Astrocyte (in vitro differentiated cells and primary cell): ENCODE measurements around the gene SARNP.

Source experiments
- EZH2 ChIP-seq: IDR thresholded peaks from 2 replicates; pipeline ENCODE4 v1.6.1; 2012; ENCODE audit warnings: mild to moderate bottlenecking, low read length, inconsistent platforms; ENCODE audit not compliant: insufficient read depth
- TF ChIP-seq, protein P1 (sequence below): IDR thresholded peaks from 2 replicates; pipeline ENCODE4 v1.5.1; 2011; ENCODE audit warnings: low read depth, mild to moderate bottlenecking, inconsistent platforms, low read length, moderate library complexity; ENCODE audit not compliant: insufficient read depth

DNA sequence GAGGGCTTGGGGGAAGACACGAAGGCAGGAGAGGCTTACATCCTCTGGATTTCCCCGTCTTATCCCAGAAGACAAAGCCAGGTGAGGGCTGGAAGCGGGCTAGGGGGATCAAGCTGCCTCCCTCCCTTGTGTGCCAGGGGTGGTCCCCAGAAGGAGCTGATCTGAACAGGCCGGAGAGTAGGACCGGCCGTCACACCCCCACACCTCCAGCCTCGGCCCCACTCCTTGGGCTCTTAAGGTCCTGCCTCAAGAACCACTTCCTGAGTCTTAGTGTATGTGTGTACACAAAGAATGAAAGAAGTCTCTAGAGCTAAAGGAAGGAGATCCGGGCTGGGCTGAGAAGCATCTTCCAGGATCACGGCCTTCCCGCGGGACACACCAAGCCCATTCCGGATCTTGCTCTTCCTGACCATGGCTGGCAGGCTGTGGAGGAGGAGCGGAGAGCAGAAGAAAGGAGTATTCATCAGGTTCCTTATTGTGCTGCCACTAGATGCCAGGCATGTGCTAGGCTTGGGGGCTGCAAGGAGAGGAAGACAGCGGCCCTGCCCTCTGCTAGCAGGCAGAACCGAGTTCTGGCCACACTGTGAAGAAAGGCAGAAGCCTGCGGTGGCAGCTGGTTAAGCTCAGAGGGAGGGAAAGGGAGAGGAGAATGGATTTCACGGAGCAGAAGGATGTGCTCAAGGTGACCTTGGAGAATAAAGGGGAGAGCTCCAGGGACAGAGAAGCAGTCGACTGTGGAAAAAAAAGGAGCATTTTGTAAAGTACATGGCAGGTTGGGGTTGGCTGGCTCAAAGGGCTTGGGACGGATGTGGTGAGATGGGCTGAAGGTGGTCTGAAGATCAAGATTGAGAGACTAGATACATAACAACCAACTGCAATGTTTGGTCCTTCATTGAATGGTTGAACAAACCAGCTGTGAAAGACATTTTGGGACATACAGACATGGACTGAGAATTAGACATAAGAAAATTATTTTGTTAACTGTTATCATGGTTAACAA is 87.4 kb downstream of the SARNP start:
- TF ChIP-seq, protein P1, sequence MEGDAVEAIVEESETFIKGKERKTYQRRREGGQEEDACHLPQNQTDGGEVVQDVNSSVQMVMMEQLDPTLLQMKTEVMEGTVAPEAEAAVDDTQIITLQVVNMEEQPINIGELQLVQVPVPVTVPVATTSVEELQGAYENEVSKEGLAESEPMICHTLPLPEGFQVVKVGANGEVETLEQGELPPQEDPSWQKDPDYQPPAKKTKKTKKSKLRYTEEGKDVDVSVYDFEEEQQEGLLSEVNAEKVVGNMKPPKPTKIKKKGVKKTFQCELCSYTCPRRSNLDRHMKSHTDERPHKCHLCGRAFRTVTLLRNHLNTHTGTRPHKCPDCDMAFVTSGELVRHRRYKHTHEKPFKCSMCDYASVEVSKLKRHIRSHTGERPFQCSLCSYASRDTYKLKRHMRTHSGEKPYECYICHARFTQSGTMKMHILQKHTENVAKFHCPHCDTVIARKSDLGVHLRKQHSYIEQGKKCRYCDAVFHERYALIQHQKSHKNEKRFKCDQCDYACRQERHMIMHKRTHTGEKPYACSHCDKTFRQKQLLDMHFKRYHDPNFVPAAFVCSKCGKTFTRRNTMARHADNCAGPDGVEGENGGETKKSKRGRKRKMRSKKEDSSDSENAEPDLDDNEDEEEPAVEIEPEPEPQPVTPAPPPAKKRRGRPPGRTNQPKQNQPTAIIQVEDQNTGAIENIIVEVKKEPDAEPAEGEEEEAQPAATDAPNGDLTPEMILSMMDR = no peak
- TF ChIP-seq EZH2 = no peak
